Activated CD8-positive, alpha-beta T cell treated with anti-CD3 and anti-CD28 coated beads, Interleukin-2, amount 10 ng/mL, durations not matched to agents 7 days and 5 days (primary cell): ENCODE results near the gene RIN3. TPM values are rescaled to one million over a fixed set of nuclear protein-coding genes. Genes with fewer than 3 reads are reported as not detected.

Source experiments
- ATAC-seq: fragments of 150-1000 bp; cut with Tn5 transposase; one replicate; pipeline ENCODE4 v1.10.0; 2021; ENCODE audit warnings: moderate library complexity
- CTCF ChIA-PET: fragments of 350-600 bp; sonication (Branson Sonifier 250); formaldehyde crosslinking; loops from one replicate; lab custom pipeline; 2021; ENCODE audit warnings: antibody characterized with exemption; lab: Charles Lee
- POLR2A ChIA-PET: fragments of 350-600 bp; sonication (Branson Sonifier 250); formaldehyde crosslinking; loops from one replicate; lab custom pipeline; 2021; ENCODE audit warnings: antibody characterized with exemption; lab: Charles Lee
- DNase-seq: peaks from one replicate; pipeline ENCODE4 v3.0.0-alpha.2; 2020
- H3K27ac Mint-ChIP-seq: one replicate; pipeline ENCODE4 v1.8.0; 2021; ENCODE audit warnings: mild to moderate bottlenecking, mixed read lengths
- H3K27me3 Mint-ChIP-seq: one replicate; pipeline ENCODE4 v1.8.0; 2021; ENCODE audit warnings: low read depth, mixed read lengths
- H3K36me3 Mint-ChIP-seq: one replicate; pipeline ENCODE4 v1.8.0; 2021; ENCODE audit warnings: low read depth, mixed read lengths
- H3K4me1 Mint-ChIP-seq: one replicate; pipeline ENCODE4 v1.8.0; 2021; ENCODE audit warnings: low read depth, mixed read lengths
- H3K4me3 Mint-ChIP-seq: one replicate; pipeline ENCODE4 v1.8.0; 2021; ENCODE audit warnings: mild to moderate bottlenecking, mixed read lengths
- H3K9me3 Mint-ChIP-seq: one replicate; pipeline ENCODE4 v1.8.0; 2022; ENCODE audit warnings: mixed read lengths; ENCODE audit not compliant: insufficient read depth
- total RNA-seq, 2 experiments: library from RNA; stranded (reverse); gene quantifications; one replicate each; pipeline ENCODE4 v1.2.3, GENCODE V29; 2021

Gene RIN3
- total RNA-seq = 10 to 100 TPM; 85.6 to 89.0 TPM

GRCh38 chr14:92513204-92513965 is at the start of gene RIN3:
TSS of gene RIN3 (plus strand) at chr14:92513781. CDS start at chr14:92513933, 152 bp downstream.
- DNase-seq (peak; percentile 67), ATAC-seq (peak; percentile 58)
- Mint-ChIP-seq H3K27me3 (peaks cover 10% of the 10 kb centered on the region), H3K27ac (peak within 1 kb of the TSS; percentile 93), H3K36me3 (peaks cover 22% of the 10 kb centered on the region), H3K4me1 (peaks cover 50% of the 10 kb centered on the region), H3K4me3 (peak within 1 kb of the TSS; percentile 77), H3K9me3 (no peaks in the 10 kb centered on the region)
- POLR2A ChIA-PET = interaction anchor here (1.1 to 1.2 kb wide), 2 partner anchors 18 to 22 kb away, joined by 3 to 5 read pairs; no protein-coding TSS in a partner anchor
- CTCF ChIA-PET = interaction anchor here (0.7 kb wide), 1 partner anchor 13 kb away, joined by 3 read pairs; no protein-coding TSS in a partner anchor

GRCh38 chr14:92464156-92464555 is 49.4 kb upstream of the RIN3 start:
- H3K9me3 Mint-ChIP-seq = peaks cover 18% of the 10 kb centered on the region
- H3K27me3 Mint-ChIP-seq = peaks cover 5% of the 10 kb centered on the region
- H3K4me3 Mint-ChIP-seq = no peak overlapping the region
- peaks cover 20% of the 10 kb centered on the region for H3K4me1 Mint-ChIP-seq
- no peak overlapping the region for H3K27ac Mint-ChIP-seq
- ATAC-seq (no peak), DNase-seq (no peak)
- CTCF ChIA-PET = no interaction called here
- H3K36me3 Mint-ChIP-seq = peaks cover 2% of the 10 kb centered on the region
- POLR2A ChIA-PET = no interaction called here

GRCh38 chr14:92464716-92465115 is 48.9 kb upstream of the RIN3 start:
- Mint-ChIP-seq H3K27ac (no peak overlapping the region), H3K4me1 (peaks cover 17% of the 10 kb centered on the region), H3K36me3 (peaks cover 2% of the 10 kb centered on the region), H3K27me3 (peaks cover 5% of the 10 kb centered on the region), H3K4me3 (no peak overlapping the region), H3K9me3 (peaks cover 18% of the 10 kb centered on the region)
- ATAC-seq (no peak), DNase-seq (no peak)
- ChIA-PET CTCF (no interaction called here), POLR2A (no interaction called here)

GRCh38 chr14:92465353-92466055 is 48.1 kb upstream of the RIN3 start:
- peaks cover 2% of the 10 kb centered on the region for H3K36me3 Mint-ChIP-seq
- H3K27ac Mint-ChIP-seq = no peak overlapping the region
- H3K4me3 Mint-ChIP-seq = no peak overlapping the region
- ATAC-seq (no peak), DNase-seq (no peak)
- CTCF ChIA-PET = interaction anchor here (0.7 to 1.0 kb wide), 2 partner anchors 9 to 11 kb away, joined by 3 read pairs; no protein-coding TSS in a partner anchor
- peaks cover 13% of the 10 kb centered on the region for H3K4me1 Mint-ChIP-seq
- peaks cover 18% of the 10 kb centered on the region for H3K9me3 Mint-ChIP-seq
- POLR2A ChIA-PET = no interaction called here
- peaks cover 5% of the 10 kb centered on the region for H3K27me3 Mint-ChIP-seq

- H3K4me1 Mint-ChIP-seq = peaks cover 13% of the 10 kb centered on the region
- ChIA-PET POLR2A (no interaction called here), CTCF (interaction anchor here (1.0 kb wide), 2 partner anchors 9 to 10 kb away, joined by 3 read pairs; no protein-coding TSS in a partner anchor)
- no peak overlapping the region for H3K4me3 Mint-ChIP-seq
- H3K27ac Mint-ChIP-seq = no peak overlapping the region
- H3K27me3 Mint-ChIP-seq = peaks cover 5% of the 10 kb centered on the region
- H3K36me3 Mint-ChIP-seq = peaks cover 2% of the 10 kb centered on the region
- peaks cover 18% of the 10 kb centered on the region for H3K9me3 Mint-ChIP-seq
- DNase-seq (no peak), ATAC-seq (no peak)
Measured at GRCh38 chr14:92466059-92466458, 47.5 kb upstream of the RIN3 start.

- peaks cover 2% of the 10 kb centered on the region for H3K36me3 Mint-ChIP-seq
- H3K4me3 Mint-ChIP-seq = no peak overlapping the region
- H3K9me3 Mint-ChIP-seq = peaks cover 18% of the 10 kb centered on the region
- peaks cover 16% of the 10 kb centered on the region for H3K27me3 Mint-ChIP-seq
- POLR2A ChIA-PET = no interaction called here
- CTCF ChIA-PET = no interaction called here
- DNase-seq (no peak), ATAC-seq (no peak)
- H3K27ac Mint-ChIP-seq = no peak overlapping the region
- H3K4me1 Mint-ChIP-seq = peaks cover 5% of the 10 kb centered on the region
Measured at GRCh38 chr14:92469515-92469914, 44.1 kb upstream of the RIN3 start.

- POLR2A ChIA-PET = no interaction called here
- ATAC-seq = no peak
- peaks cover 5% of the 10 kb centered on the region for H3K4me1 Mint-ChIP-seq
- H3K4me3 Mint-ChIP-seq = no peak overlapping the region
- H3K27ac Mint-ChIP-seq = no peak overlapping the region
- CTCF ChIA-PET = no interaction called here
- H3K9me3 Mint-ChIP-seq = peaks cover 18% of the 10 kb centered on the region
- peaks cover 2% of the 10 kb centered on the region for H3K36me3 Mint-ChIP-seq
- peaks cover 16% of the 10 kb centered on the region for H3K27me3 Mint-ChIP-seq
- no peak for DNase-seq
Measured at GRCh38 chr14:92470215-92470614, 43.4 kb upstream of the RIN3 start.

- H3K4me1 Mint-ChIP-seq = peaks cover 6% of the 10 kb centered on the region
- CTCF ChIA-PET = no interaction called here
Measured at GRCh38 chr14:92470811-92471210, 42.8 kb upstream of the RIN3 start.

GRCh38 chr14:92471919-92472318 is 41.7 kb upstream of the RIN3 start:
- CTCF ChIA-PET = no interaction called here
- no peak for DNase-seq
- Mint-ChIP-seq H3K36me3 (peaks cover 2% of the 10 kb centered on the region), H3K27ac (no peak overlapping the region), H3K27me3 (peaks cover 16% of the 10 kb centered on the region), H3K4me1 (peaks cover 6% of the 10 kb centered on the region), H3K4me3 (no peak overlapping the region), H3K9me3 (peaks cover 17% of the 10 kb centered on the region)
- ATAC-seq = no peak
- POLR2A ChIA-PET = no interaction called here

More at GRCh38 chr14:92470811-92471210, 42.8 kb upstream of the RIN3 start:
- H3K27ac Mint-ChIP-seq = no peak overlapping the region
- H3K27me3 Mint-ChIP-seq = peaks cover 16% of the 10 kb centered on the region
- DNase-seq (no peak), ATAC-seq (no peak)
- peaks cover 2% of the 10 kb centered on the region for H3K36me3 Mint-ChIP-seq
- POLR2A ChIA-PET = no interaction called here
- H3K4me3 Mint-ChIP-seq = no peak overlapping the region
- peaks cover 18% of the 10 kb centered on the region for H3K9me3 Mint-ChIP-seq

- POLR2A ChIA-PET = no interaction called here
- no peaks in the 10 kb centered on the region for H3K36me3 Mint-ChIP-seq
- peaks cover 14% of the 10 kb centered on the region for H3K27me3 Mint-ChIP-seq
- ATAC-seq = no peak
- H3K9me3 Mint-ChIP-seq = peaks cover 8% of the 10 kb centered on the region
- CTCF ChIA-PET = interaction anchor here (1.3 kb wide), 1 partner anchor 121 kb away, joined by 3 read pairs; no protein-coding TSS in a partner anchor
- no peak overlapping the region for H3K4me3 Mint-ChIP-seq
- DNase-seq = no peak
- H3K27ac Mint-ChIP-seq = no peak overlapping the region
- H3K4me1 Mint-ChIP-seq = peaks cover 6% of the 10 kb centered on the region
Measured at GRCh38 chr14:92472860-92473259, 40.7 kb upstream of the RIN3 start.

- ATAC-seq = no peak
Measured at GRCh38 chr14:92473261-92473968, 40.2 kb upstream of the RIN3 start.

More at GRCh38 chr14:92473261-92473968, 40.2 kb upstream of the RIN3 start:
- Mint-ChIP-seq H3K9me3 (peaks cover 5% of the 10 kb centered on the region), H3K36me3 (no peaks in the 10 kb centered on the region), H3K4me3 (no peak overlapping the region), H3K4me1 (peaks cover 6% of the 10 kb centered on the region), H3K27ac (no peak overlapping the region), H3K27me3 (peaks cover 14% of the 10 kb centered on the region)
- POLR2A ChIA-PET = no interaction called here
- DNase-seq = no peak
- CTCF ChIA-PET = interaction anchor here (1.2 to 1.3 kb wide), 2 partner anchors 8 to 121 kb away, joined by 3 read pairs; no protein-coding TSS in a partner anchor
